GM23338 (cell line): ENCODE measurements around the gene TAS2R43. TPM values are rescaled to one million over a fixed set of nuclear protein-coding genes. Genes with fewer than 3 reads are reported as not detected.

Experiments used
- ATAC-seq: fragments of 200-7000 bp; cut with Tn5 transposase; 3 replicates; pipeline ENCODE4 v1.9.1; 2020
- DNase-seq: peaks from one replicate; pipeline ENCODE4 v3.0.0-alpha.2; 2015; ENCODE audit warnings: low spot score
- H2AFZ ChIP-seq: fragments of 200-600 bp; sonication (generic); 2 replicates; pipeline ENCODE4 v1.8.0; 2016; ENCODE audit warnings: antibody characterized with exemption, mild to moderate bottlenecking, moderate library complexity
- H3F3A ChIP-seq: fragments of 200-600 bp; sonication (generic); replicated peaks from 2 replicates; pipeline ENCODE4 v1.8.0; 2017; ENCODE audit warnings: antibody characterized with exemption, mixed run types, low read depth
- H3K27ac ChIP-seq: fragments of 200-600 bp; sonication (generic); 2 replicates; pipeline ENCODE4 v1.6.1; 2016; ENCODE audit warnings: low read depth
- H3K27me3 ChIP-seq: fragments of 200-600 bp; sonication (generic); 2 replicates; pipeline ENCODE4 v1.8.0; 2016; ENCODE audit warnings: mild to moderate bottlenecking, mixed run types, moderate library complexity; ENCODE audit not compliant: insufficient read depth
- H3K36me3 ChIP-seq: fragments of 200-600 bp; sonication (generic); 2 replicates; pipeline ENCODE4 v1.8.0; 2016; ENCODE audit warnings: mild to moderate bottlenecking; ENCODE audit not compliant: insufficient read depth
- H3K4me1 ChIP-seq: fragments of 200-600 bp; sonication (generic); 2 replicates; pipeline ENCODE4 v1.8.0; 2016; ENCODE audit warnings: mild to moderate bottlenecking, moderate library complexity; ENCODE audit not compliant: insufficient read depth
- H3K4me2 ChIP-seq: fragments of 200-600 bp; sonication (generic); 2 replicates; pipeline ENCODE4 v1.7.1; 2017; ENCODE audit warnings: mixed run types
- H3K4me3 ChIP-seq: fragments of 200-600 bp; sonication (generic); 2 replicates; pipeline ENCODE4 v1.6.1; 2016; ENCODE audit warnings: mixed run types
- H3K79me2 ChIP-seq: fragments of 200-600 bp; sonication (generic); replicated peaks from 2 replicates; pipeline ENCODE4 v1.8.0; 2017; ENCODE audit warnings: mild to moderate bottlenecking; ENCODE audit not compliant: insufficient read depth
- H3K9me2 ChIP-seq: fragments of 200-600 bp; sonication (generic); 2 replicates; pipeline ENCODE4 v1.8.0; 2017; ENCODE audit not compliant: insufficient read depth
- H4K20me1 ChIP-seq: fragments of 200-600 bp; sonication (generic); replicated peaks from 2 replicates; pipeline ENCODE4 v1.8.0; 2017; ENCODE audit warnings: mild to moderate bottlenecking; ENCODE audit not compliant: insufficient read depth
- H3K27ac Mint-ChIP-seq: 2 replicates; pipeline ENCODE4 v1.8.0; 2020; ENCODE audit warnings: inconsistent platforms, mild to moderate bottlenecking, moderate library complexity, mixed read lengths
- H3K27me3 Mint-ChIP-seq: 3 replicates; pipeline ENCODE4 v1.8.0; 2022; ENCODE audit warnings: low read depth, mild to moderate bottlenecking, moderate library complexity, mixed read lengths, inconsistent platforms; ENCODE audit not compliant: insufficient read depth, poor library complexity
- H3K36me3 Mint-ChIP-seq: 3 replicates; pipeline ENCODE4 v1.8.0; 2021; ENCODE audit warnings: low read depth, mild to moderate bottlenecking, inconsistent platforms, moderate library complexity, mixed read lengths
- H3K4me1 Mint-ChIP-seq: 3 replicates; pipeline ENCODE4 v1.8.0; 2020; ENCODE audit warnings: mild to moderate bottlenecking, inconsistent platforms, mixed read lengths
- H3K4me3 Mint-ChIP-seq: 3 replicates; pipeline ENCODE4 v1.8.0; 2021; ENCODE audit warnings: moderate library complexity, mild to moderate bottlenecking, inconsistent platforms, mixed read lengths
- H3K9me3 Mint-ChIP-seq: 3 replicates; pipeline ENCODE4 v1.8.0; 2020; ENCODE audit warnings: moderate library complexity, mild to moderate bottlenecking, inconsistent platforms, mixed read lengths
- CTCF ChIP-seq, 2 experiments: fragments of 200-600 bp in 1 of 2; sonication (generic) in 1 of 2; conservative IDR thresholded peaks; 2 replicates each; pipeline versions ENCODE4 v1.5.1 to v1.6.1; 2016 to 2017; ENCODE audit warnings: antibody characterized with exemption in 2 of 2, low read depth in 2 of 2, mild to moderate bottlenecking in 2 of 2, moderate library complexity in 1 of 2
- EZH2 ChIP-seq: fragments of 200-600 bp; sonication (generic); IDR thresholded peaks from one replicate; pipeline ENCODE4 v1.8.0; 2017; ENCODE audit warnings: antibody characterized with exemption, mild to moderate bottlenecking, low read depth; ENCODE audit not compliant: unreplicated experiment
- EZH2phosphoT487 ChIP-seq: fragments of 200-600 bp; sonication (generic); IDR thresholded peaks from one replicate; pipeline ENCODE4 v1.8.1; 2018; ENCODE audit warnings: antibody characterized with exemption; ENCODE audit not compliant: unreplicated experiment
- NANOG ChIP-seq: IDR thresholded peaks from 2 replicates; pipeline ENCODE4 v1.6.1; 2016; ENCODE audit warnings: antibody characterized with exemption, borderline replicate concordance
- POLR2AphosphoS5 ChIP-seq: IDR thresholded peaks from 2 replicates; pipeline ENCODE4 v1.6.1; 2016; ENCODE audit warnings: antibody characterized with exemption, low read depth
- REST ChIP-seq: IDR thresholded peaks from one replicate; pipeline ENCODE4 v1.6.1; 2018; ENCODE audit warnings: antibody characterized with exemption; ENCODE audit not compliant: unreplicated experiment
- ZNF114 ChIP-seq: fragments of 250-450 bp; sonication (Bioruptor Pico); IDR thresholded peaks from 2 replicates; pipeline ENCODE4 v1.5.0; 2020; ENCODE audit warnings: mild to moderate bottlenecking, moderate library complexity
- ZNF331 ChIP-seq: fragments of 250-450 bp; sonication (Bioruptor Pico); IDR thresholded peaks from 2 replicates; pipeline ENCODE4 v1.5.0; 2020; ENCODE audit warnings: low read depth, mild to moderate bottlenecking, moderate library complexity
- polyA plus RNA-seq: library from polyadenylated mRNA; unstranded; fragments of >200 nt; fragmentation: Nextera tagmentation; extraction: Ambion mirVana; gene quantifications from 2 replicates; pipeline ENCODE4 v1.2.1, GENCODE V29; 2016
- total RNA-seq: library from RNA; depleted of rRNA; stranded (reverse); fragments of >200 nt; shearing (Covaris generic); gene quantifications from 2 replicates; pipeline ENCODE4 v1.2.3, GENCODE V29; 2014
- TF ChIP-seq, protein P1 (sequence below): IDR thresholded peaks from 2 replicates; pipeline ENCODE4 v1.6.1; 2016; ENCODE audit warnings: antibody characterized with exemption
- TF ChIP-seq, protein P2 (sequence below): fragments of 250-450 bp; sonication (Bioruptor Pico); IDR thresholded peaks from 2 replicates; pipeline ENCODE4 v1.5.0; 2020; ENCODE audit warnings: mild to moderate bottlenecking, moderate library complexity

Gene TAS2R43
- total and polyA plus RNA-seq, 2 experiments from 2014 or later = 2.7 TPM; not detected in 1

GRCh38 chr12:11134305-11134704, 42.2 kb upstream of the TAS2R43 start, which contains the start of gene TAS2R30:
Gene TAS2R30 (minus strand): TSS chr12:11134644. CDS start chr12:11134244, 400 bp downstream.
- Histone ChIP-seq H3K27me3 (no peaks in the 10 kb centered on the region), H3K4me3 (no peak within 1 kb of the TSS), H4K20me1 (peaks cover 4% of the 10 kb centered on the region), H2AFZ (no peak within 1 kb of the TSS), H3K4me1 (no peaks in the 10 kb centered on the region), H3K27ac (no peak within 1 kb of the TSS), H3K36me3 (no peaks in the 10 kb centered on the region), H3F3A (no peaks in the 10 kb centered on the region), H3K9me2 (no peaks in the 10 kb centered on the region), H3K79me2 (peaks cover 89% of the 10 kb centered on the region), H3K4me2 (no peak within 1 kb of the TSS)
- Mint-ChIP-seq H3K4me1 (0 out of 3 replicates have a peak, but pooled peaks cover 3% of the 10 kb centered on the region), H3K27ac (no peak within 1 kb of the TSS; the same call in 1 of the 2 replicates), H3K9me3 (no peaks in the 10 kb centered on the region), H3K4me3 (no peak within 1 kb of the TSS), H3K27me3 (no peaks in the 10 kb centered on the region), H3K36me3 (peaks cover 4% of the 10 kb centered on the region; the same call in 2 of the 3 replicates)
- TF ChIP-seq CTCF (conservative IDR thresholded peaks at IDR 0.05; ENCODE audit: low read depth in 2 of 2) (no peak), NANOG (no peak), EZH2 (no peak), POLR2AphosphoS5 (no peak), REST (no peak), ZNF114 (CRISPR knock-in tag) (no peak), EZH2phosphoT487 (no peak), ZNF331 (no peak)
- TF ChIP-seq, protein P1, sequence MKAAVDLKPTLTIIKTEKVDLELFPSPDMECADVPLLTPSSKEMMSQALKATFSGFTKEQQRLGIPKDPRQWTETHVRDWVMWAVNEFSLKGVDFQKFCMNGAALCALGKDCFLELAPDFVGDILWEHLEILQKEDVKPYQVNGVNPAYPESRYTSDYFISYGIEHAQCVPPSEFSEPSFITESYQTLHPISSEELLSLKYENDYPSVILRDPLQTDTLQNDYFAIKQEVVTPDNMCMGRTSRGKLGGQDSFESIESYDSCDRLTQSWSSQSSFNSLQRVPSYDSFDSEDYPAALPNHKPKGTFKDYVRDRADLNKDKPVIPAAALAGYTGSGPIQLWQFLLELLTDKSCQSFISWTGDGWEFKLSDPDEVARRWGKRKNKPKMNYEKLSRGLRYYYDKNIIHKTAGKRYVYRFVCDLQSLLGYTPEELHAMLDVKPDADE = no peak
- TF ChIP-seq, protein P2, sequence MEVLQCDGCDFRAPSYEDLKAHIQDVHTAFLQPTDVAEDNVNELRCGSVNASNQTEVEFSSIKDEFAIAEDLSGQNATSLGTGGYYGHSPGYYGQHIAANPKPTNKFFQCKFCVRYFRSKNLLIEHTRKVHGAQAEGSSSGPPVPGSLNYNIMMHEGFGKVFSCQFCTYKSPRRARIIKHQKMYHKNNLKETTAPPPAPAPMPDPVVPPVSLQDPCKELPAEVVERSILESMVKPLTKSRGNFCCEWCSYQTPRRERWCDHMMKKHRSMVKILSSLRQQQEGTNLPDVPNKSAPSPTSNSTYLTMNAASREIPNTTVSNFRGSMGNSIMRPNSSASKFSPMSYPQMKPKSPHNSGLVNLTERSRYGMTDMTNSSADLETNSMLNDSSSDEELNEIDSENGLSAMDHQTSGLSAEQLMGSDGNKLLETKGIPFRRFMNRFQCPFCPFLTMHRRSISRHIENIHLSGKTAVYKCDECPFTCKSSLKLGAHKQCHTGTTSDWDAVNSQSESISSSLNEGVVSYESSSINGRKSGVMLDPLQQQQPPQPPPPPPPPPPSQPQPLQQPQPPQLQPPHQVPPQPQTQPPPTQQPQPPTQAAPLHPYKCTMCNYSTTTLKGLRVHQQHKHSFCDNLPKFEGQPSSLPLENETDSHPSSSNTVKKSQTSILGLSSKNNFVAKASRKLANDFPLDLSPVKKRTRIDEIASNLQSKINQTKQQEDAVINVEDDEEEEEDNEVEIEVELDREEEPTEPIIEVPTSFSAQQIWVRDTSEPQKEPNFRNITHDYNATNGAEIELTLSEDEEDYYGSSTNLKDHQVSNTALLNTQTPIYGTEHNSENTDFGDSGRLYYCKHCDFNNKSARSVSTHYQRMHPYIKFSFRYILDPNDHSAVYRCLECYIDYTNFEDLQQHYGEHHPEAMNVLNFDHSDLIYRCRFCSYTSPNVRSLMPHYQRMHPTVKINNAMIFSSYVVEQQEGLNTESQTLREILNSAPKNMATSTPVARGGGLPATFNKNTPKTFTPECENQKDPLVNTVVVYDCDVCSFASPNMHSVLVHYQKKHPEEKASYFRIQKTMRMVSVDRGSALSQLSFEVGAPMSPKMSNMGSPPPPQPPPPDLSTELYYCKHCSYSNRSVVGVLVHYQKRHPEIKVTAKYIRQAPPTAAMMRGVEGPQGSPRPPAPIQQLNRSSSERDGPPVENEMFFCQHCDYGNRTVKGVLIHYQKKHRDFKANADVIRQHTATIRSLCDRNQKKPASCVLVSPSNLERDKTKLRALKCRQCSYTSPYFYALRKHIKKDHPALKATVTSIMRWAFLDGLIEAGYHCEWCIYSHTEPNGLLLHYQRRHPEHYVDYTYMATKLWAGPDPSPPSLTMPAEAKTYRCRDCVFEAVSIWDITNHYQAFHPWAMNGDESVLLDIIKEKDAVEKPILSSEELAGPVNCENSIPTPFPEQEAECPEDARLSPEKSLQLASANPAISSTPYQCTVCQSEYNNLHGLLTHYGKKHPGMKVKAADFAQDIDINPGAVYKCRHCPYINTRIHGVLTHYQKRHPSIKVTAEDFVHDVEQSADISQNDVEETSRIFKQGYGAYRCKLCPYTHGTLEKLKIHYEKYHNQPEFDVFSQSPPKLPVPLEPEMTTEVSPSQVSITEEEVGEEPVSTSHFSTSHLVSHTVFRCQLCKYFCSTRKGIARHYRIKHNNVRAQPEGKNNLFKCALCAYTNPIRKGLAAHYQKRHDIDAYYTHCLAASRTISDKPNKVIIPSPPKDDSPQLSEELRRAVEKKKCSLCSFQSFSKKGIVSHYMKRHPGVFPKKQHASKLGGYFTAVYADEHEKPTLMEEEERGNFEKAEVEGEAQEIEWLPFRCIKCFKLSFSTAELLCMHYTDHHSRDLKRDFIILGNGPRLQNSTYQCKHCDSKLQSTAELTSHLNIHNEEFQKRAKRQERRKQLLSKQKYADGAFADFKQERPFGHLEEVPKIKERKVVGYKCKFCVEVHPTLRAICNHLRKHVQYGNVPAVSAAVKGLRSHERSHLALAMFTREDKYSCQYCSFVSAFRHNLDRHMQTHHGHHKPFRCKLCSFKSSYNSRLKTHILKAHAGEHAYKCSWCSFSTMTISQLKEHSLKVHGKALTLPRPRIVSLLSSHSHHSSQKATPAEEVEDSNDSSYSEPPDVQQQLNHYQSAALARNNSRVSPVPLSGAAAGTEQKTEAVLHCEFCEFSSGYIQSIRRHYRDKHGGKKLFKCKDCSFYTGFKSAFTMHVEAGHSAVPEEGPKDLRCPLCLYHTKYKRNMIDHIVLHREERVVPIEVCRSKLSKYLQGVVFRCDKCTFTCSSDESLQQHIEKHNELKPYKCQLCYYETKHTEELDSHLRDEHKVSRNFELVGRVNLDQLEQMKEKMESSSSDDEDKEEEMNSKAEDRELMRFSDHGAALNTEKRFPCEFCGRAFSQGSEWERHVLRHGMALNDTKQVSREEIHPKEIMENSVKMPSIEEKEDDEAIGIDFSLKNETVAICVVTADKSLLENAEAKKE = no peak
- DNase-seq (no peak), ATAC-seq (no peak)
